ENCODE results near the gene ADAMTS2. TPM values are rescaled to one million over a fixed set of nuclear protein-coding genes. Genes with fewer than 3 reads are reported as not detected.

ADAMTS2 gene
- total and polyA plus RNA-seq, 2 experiments from 2014 or later = 1.6 to 8.1 TPM

GRCh38 chr5:179153921-179154345 is 191.3 kb downstream of the ADAMTS2 start:
- H3K79me2 ChIP-seq (replicated peaks; ENCODE audit: insufficient read depth) = no peaks in the 10 kb centered on the region
- no peak overlapping the region for H3K27ac ChIP-seq (ENCODE audit: low read depth)
- no peaks in the 10 kb centered on the region for H3K36me3 ChIP-seq (ENCODE audit: insufficient read depth)
- no peaks in the 10 kb centered on the region; the same call in 2 of the 3 replicates for H3K36me3 Mint-ChIP-seq (ENCODE audit: low read depth)
- peaks cover 4% of the 10 kb centered on the region for H3K27me3 Mint-ChIP-seq (ENCODE audit: insufficient read depth, low read depth, poor library complexity)
- no peak overlapping the region for H3K4me2 ChIP-seq
- no peaks in the 10 kb centered on the region; the same call in 2 of the 3 replicates for H3K4me1 Mint-ChIP-seq
- TF ChIP-seq NANOG (IDR thresholded peaks at IDR 0.05; ENCODE audit: borderline replicate concordance) (no peak), ZNF114 (CRISPR knock-in tag; IDR thresholded peaks at IDR 0.05) (no peak), JUNB (IDR thresholded peaks at IDR 0.05; ENCODE audit: unreplicated experiment) (no peak), REST (IDR thresholded peaks at IDR 0.05; ENCODE audit: unreplicated experiment) (no peak), CTCF (conservative IDR thresholded peaks at IDR 0.05; ENCODE audit: low read depth in 2 of 2) (no peak), STAT1 (IDR thresholded peaks at IDR 0.05; ENCODE audit: unreplicated experiment) (no peak), POLR2AphosphoS5 (IDR thresholded peaks at IDR 0.05; ENCODE audit: low read depth) (no peak), ZNF331 (CRISPR knock-in tag; IDR thresholded peaks at IDR 0.05; ENCODE audit: low read depth) (no peak), CREB1 (CRISPR knock-in tag; IDR thresholded peaks at IDR 0.05; ENCODE audit: low read depth) (no peak), EZH2phosphoT487 (IDR thresholded peaks at IDR 0.05; ENCODE audit: unreplicated experiment) (no peak), EZH2 (IDR thresholded peaks at IDR 0.05; ENCODE audit: low read depth, unreplicated experiment) (no peak), ETS1 (IDR thresholded peaks at IDR 0.05) (no peak)
- TF ChIP-seq, protein P1, sequence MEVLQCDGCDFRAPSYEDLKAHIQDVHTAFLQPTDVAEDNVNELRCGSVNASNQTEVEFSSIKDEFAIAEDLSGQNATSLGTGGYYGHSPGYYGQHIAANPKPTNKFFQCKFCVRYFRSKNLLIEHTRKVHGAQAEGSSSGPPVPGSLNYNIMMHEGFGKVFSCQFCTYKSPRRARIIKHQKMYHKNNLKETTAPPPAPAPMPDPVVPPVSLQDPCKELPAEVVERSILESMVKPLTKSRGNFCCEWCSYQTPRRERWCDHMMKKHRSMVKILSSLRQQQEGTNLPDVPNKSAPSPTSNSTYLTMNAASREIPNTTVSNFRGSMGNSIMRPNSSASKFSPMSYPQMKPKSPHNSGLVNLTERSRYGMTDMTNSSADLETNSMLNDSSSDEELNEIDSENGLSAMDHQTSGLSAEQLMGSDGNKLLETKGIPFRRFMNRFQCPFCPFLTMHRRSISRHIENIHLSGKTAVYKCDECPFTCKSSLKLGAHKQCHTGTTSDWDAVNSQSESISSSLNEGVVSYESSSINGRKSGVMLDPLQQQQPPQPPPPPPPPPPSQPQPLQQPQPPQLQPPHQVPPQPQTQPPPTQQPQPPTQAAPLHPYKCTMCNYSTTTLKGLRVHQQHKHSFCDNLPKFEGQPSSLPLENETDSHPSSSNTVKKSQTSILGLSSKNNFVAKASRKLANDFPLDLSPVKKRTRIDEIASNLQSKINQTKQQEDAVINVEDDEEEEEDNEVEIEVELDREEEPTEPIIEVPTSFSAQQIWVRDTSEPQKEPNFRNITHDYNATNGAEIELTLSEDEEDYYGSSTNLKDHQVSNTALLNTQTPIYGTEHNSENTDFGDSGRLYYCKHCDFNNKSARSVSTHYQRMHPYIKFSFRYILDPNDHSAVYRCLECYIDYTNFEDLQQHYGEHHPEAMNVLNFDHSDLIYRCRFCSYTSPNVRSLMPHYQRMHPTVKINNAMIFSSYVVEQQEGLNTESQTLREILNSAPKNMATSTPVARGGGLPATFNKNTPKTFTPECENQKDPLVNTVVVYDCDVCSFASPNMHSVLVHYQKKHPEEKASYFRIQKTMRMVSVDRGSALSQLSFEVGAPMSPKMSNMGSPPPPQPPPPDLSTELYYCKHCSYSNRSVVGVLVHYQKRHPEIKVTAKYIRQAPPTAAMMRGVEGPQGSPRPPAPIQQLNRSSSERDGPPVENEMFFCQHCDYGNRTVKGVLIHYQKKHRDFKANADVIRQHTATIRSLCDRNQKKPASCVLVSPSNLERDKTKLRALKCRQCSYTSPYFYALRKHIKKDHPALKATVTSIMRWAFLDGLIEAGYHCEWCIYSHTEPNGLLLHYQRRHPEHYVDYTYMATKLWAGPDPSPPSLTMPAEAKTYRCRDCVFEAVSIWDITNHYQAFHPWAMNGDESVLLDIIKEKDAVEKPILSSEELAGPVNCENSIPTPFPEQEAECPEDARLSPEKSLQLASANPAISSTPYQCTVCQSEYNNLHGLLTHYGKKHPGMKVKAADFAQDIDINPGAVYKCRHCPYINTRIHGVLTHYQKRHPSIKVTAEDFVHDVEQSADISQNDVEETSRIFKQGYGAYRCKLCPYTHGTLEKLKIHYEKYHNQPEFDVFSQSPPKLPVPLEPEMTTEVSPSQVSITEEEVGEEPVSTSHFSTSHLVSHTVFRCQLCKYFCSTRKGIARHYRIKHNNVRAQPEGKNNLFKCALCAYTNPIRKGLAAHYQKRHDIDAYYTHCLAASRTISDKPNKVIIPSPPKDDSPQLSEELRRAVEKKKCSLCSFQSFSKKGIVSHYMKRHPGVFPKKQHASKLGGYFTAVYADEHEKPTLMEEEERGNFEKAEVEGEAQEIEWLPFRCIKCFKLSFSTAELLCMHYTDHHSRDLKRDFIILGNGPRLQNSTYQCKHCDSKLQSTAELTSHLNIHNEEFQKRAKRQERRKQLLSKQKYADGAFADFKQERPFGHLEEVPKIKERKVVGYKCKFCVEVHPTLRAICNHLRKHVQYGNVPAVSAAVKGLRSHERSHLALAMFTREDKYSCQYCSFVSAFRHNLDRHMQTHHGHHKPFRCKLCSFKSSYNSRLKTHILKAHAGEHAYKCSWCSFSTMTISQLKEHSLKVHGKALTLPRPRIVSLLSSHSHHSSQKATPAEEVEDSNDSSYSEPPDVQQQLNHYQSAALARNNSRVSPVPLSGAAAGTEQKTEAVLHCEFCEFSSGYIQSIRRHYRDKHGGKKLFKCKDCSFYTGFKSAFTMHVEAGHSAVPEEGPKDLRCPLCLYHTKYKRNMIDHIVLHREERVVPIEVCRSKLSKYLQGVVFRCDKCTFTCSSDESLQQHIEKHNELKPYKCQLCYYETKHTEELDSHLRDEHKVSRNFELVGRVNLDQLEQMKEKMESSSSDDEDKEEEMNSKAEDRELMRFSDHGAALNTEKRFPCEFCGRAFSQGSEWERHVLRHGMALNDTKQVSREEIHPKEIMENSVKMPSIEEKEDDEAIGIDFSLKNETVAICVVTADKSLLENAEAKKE (CRISPR knock-in tag; IDR thresholded peaks at IDR 0.05) = no peak
- no peaks in the 10 kb centered on the region for H3K9me2 ChIP-seq (ENCODE audit: insufficient read depth)
- ATAC-seq (no peak), DNase-seq (ENCODE audit: low spot score) (no peak)
- H4K20me1 ChIP-seq (replicated peaks; ENCODE audit: insufficient read depth) = no peaks in the 10 kb centered on the region
- no peaks in the 10 kb centered on the region for H3K27me3 ChIP-seq (ENCODE audit: insufficient read depth)
- H3K9me3 Mint-ChIP-seq = peaks cover 6% of the 10 kb centered on the region
- no peak overlapping the region for H3K4me3 Mint-ChIP-seq
- no peak overlapping the region for H3K4me3 ChIP-seq
- H3K27ac Mint-ChIP-seq = no peak overlapping the region
- no peaks in the 10 kb centered on the region for H3F3A ChIP-seq (replicated peaks; ENCODE audit: low read depth)
- H3K4me1 ChIP-seq (ENCODE audit: insufficient read depth) = no peaks in the 10 kb centered on the region
- no peak overlapping the region for H2AFZ ChIP-seq

All from GM23338 (cell line).